NT2/D1 (cell line): Measurements from ENCODE around the gene NTRK3.

Source experiments
- DNase-seq: peaks from one replicate; pipeline ENCODE4 v3.0.0-alpha.2; 2011; ENCODE audit warnings: low read depth, low spot score
- H3K27me3 ChIP-seq: 2 replicates; pipeline ENCODE4 v1.6.0; 2011; ENCODE audit warnings: mild to moderate bottlenecking; ENCODE audit not compliant: insufficient read length, insufficient read depth
- H3K36me3 ChIP-seq: 2 replicates; pipeline ENCODE4 v1.6.1; 2011; ENCODE audit warnings: mild to moderate bottlenecking, low read length, mixed read lengths; ENCODE audit not compliant: insufficient read depth, insufficient read length
- H3K4me1 ChIP-seq: 2 replicates; pipeline ENCODE4 v1.5.1; 2011; ENCODE audit not compliant: insufficient read depth, insufficient read length
- H3K4me3 ChIP-seq: 2 replicates; pipeline ENCODE4 v1.5.1; 2011; ENCODE audit warnings: low read depth; ENCODE audit not compliant: insufficient read length
- H3K9ac ChIP-seq: 2 replicates; pipeline ENCODE4 v1.6.0; 2011; ENCODE audit warnings: low read depth; ENCODE audit not compliant: insufficient read length
- H3K9me3 ChIP-seq: 2 replicates; pipeline ENCODE4 v1.5.1; 2011; ENCODE audit warnings: mild to moderate bottlenecking, low read length; ENCODE audit not compliant: insufficient read depth
- SUZ12 ChIP-seq: IDR thresholded peaks from 2 replicates; pipeline ENCODE4 v1.6.1; 2011; ENCODE audit not compliant: insufficient read length, insufficient read depth; ENCODE audit errors: extremely low read depth
- YY1 ChIP-seq: IDR thresholded peaks from 2 replicates; pipeline ENCODE4 v1.6.1; 2011; ENCODE audit not compliant: insufficient read length, insufficient read depth
- ZNF274 ChIP-seq: IDR thresholded peaks from 2 replicates; pipeline ENCODE4 v1.6.1; 2011; ENCODE audit warnings: mild to moderate bottlenecking, low read depth, low read length

The NTRK3 gene

DNA sequence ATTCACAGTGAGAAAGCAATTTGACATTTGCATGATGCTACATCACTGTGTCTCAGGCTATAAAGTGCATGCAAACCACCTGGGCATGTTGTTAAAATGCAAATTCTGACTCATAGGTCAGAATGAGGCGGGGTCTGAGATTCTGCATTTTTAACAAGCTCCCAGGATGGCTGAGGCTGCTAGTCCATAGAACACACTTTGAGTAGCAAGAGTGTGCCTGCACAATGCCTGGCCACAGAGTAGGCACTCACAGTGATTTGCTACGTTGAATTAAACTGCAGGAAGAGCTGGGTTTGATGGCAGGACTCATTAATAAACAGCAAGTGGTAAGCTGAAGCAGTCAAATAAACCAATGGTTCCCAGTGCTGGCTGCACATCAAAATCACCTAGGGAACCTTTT lies 48.1 kb downstream of the NTRK3 start:
- H3K4me3 ChIP-seq: no peak overlapping the region
- no peaks in the 10 kb centered on the region for H3K4me1 ChIP-seq
- no peaks in the 10 kb centered on the region for H3K36me3 ChIP-seq
- H3K9me3 ChIP-seq: no peaks in the 10 kb centered on the region
- no peak overlapping the region for H3K9ac ChIP-seq
- no peaks in the 10 kb centered on the region for H3K27me3 ChIP-seq
- no peak for DNase-seq
- TF ChIP-seq SUZ12 (no peak), YY1 (no peak), ZNF274 (no peak)

DNA sequence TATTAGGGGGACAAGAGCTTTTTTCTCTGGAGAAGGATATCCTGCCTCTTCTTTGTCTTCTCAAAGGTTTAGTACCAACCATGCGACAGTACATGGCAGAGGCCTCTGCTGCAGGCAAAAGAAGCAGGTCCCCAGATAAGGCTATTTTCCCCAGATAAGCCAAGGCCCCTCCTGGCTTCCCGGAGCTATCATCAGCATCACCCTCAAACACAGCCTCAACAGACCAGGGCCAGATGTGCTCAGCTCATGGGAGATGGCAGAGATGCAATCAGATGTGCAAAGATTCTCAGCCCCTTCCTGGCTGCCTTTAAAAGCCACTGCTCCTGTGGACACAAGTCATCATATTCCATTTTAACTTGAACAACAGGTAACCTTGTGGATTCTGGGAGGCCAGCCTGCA lies 49.0 kb downstream of the NTRK3 start:
- Histone ChIP-seq H3K4me3 (no peak overlapping the region), H3K9ac (no peak overlapping the region), H3K4me1 (no peaks in the 10 kb centered on the region), H3K9me3 (no peaks in the 10 kb centered on the region), H3K27me3 (no peaks in the 10 kb centered on the region), H3K36me3 (no peaks in the 10 kb centered on the region)
- TF ChIP-seq SUZ12: no peak
- no peak for TF ChIP-seq YY1
- no peak for TF ChIP-seq ZNF274
- no peak for DNase-seq

DNA sequence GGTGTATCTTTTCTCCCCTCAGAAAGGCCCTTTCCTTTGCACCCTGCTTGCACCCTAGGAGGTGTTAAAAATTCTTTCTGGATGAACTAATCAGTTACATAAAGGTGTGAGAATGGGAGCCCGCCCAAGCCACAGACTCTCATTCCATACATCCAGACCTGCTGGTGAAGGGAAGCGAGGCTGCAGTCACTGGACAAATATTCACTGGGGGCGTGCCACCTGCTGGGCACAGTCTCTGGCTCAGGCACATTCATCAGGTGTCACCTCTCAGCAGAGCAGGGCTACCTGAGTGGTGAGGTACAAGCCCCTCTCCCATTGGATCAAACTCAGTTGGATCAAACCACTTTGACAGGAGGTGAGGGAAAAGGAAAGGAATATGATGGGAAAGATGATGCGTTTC lies 52.0 kb downstream of the NTRK3 start:
- no peak for TF ChIP-seq SUZ12
- no peak for TF ChIP-seq ZNF274
- no peak for TF ChIP-seq YY1

DNA sequence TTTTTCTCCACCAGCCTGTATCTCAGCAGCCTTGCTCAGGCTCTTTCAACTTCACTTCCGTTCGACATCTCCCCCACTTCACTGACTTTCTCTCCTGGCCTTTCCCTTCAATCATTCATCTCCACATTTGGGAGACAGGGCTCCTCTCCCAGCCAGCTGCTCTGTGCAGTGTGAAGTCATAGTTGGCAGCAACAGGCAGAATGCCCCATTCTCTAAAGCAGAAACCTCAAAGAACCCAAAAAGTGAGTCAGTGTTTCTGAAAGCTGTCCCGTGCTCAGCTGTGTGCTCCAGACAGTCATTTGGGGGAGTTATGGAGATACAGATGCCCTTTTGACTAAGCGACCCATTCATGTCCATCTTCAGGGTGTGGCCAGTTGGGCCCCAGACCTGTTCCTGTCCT lies 54.3 kb downstream of the NTRK3 start:
- DNase-seq: no peak
- Histone ChIP-seq H3K4me1 (no peaks in the 10 kb centered on the region), H3K27me3 (no peaks in the 10 kb centered on the region), H3K9me3 (no peaks in the 10 kb centered on the region), H3K36me3 (no peaks in the 10 kb centered on the region), H3K9ac (no peak overlapping the region), H3K4me3 (no peak overlapping the region)
- TF ChIP-seq SUZ12 (no peak), YY1 (no peak), ZNF274 (no peak)

More for the DNA sequence above, 52.0 kb downstream of the NTRK3 start:
- no peak for DNase-seq
- Histone ChIP-seq H3K4me3 (no peak overlapping the region), H3K36me3 (no peaks in the 10 kb centered on the region), H3K27me3 (no peaks in the 10 kb centered on the region), H3K4me1 (no peaks in the 10 kb centered on the region), H3K9ac (no peak overlapping the region), H3K9me3 (no peaks in the 10 kb centered on the region)

DNA sequence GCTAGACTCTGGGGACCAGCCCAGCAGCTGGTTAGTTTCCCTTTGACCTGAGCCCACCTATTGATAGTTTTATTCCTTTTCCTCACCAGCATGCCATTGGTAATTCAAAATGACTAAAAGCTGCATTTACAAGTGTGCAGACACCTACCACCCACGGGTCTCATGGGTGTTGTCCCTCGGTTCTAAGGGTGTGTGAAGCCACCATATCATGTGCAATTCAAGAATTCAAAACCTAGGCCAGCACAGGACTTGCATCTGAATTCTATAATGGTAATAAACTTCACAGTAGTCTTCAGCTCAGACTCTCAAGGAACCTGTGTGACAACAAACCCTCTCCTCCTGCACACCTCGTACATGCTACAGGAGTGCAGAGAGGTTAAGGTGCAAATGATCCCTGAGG lies 55.3 kb downstream of the NTRK3 start:
- no peak for TF ChIP-seq ZNF274
- TF ChIP-seq YY1: no peak
- TF ChIP-seq SUZ12: no peak
- H3K4me3 ChIP-seq: no peak overlapping the region
- no peak for DNase-seq
- no peaks in the 10 kb centered on the region for H3K36me3 ChIP-seq
- H3K9me3 ChIP-seq: no peaks in the 10 kb centered on the region
- no peaks in the 10 kb centered on the region for H3K27me3 ChIP-seq
- H3K9ac ChIP-seq: no peak overlapping the region
- no peaks in the 10 kb centered on the region for H3K4me1 ChIP-seq

DNA sequence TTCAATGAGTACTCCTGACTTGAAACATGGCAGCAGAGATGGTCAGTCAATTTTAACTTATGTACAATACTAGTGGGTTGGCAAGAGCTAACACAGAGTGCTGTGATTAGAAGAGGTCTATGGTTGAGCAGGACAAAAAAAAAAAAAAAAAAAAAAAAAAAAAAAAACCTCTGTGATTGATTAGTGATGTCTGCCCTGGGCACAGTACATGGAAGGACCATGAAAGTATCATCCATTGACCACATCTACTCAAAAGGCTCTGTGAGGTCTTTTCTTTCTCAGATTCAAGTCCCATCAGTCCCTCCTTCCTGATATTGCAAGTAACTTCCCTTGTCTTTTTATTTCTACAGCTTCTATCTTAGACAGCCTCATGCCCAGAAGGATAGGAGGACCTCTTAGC lies 59.6 kb downstream of the NTRK3 start:
- Histone ChIP-seq H3K4me1 (no peaks in the 10 kb centered on the region), H3K4me3 (no peak overlapping the region), H3K9me3 (no peaks in the 10 kb centered on the region), H3K9ac (no peak overlapping the region), H3K27me3 (no peaks in the 10 kb centered on the region), H3K36me3 (no peaks in the 10 kb centered on the region)
- TF ChIP-seq YY1 (no peak), ZNF274 (no peak), SUZ12 (no peak)
- DNase-seq: no peak

DNA sequence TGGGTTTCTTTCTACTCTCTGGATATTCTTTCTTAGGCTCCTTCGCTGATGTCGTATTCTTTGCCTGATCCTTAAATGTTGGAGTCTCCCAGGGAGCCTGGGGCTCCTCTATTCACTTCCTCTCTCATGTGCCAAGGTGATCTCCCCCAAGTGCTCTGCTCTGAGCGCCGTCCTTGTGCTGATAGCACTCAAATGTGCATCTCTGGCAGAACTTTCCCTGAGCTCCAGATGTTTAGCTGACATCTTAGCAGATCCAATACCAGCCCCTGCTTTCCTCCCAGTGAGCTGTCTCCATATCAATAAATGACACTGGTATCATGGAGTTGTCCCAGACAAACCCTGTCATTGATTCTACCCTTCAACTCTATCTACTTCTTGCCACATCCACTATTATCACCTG lies 62.4 kb downstream of the NTRK3 start:
- H3K9me3 ChIP-seq: no peaks in the 10 kb centered on the region
- no peak for DNase-seq
- no peaks in the 10 kb centered on the region for H3K36me3 ChIP-seq
- H3K4me1 ChIP-seq: no peaks in the 10 kb centered on the region
- TF ChIP-seq SUZ12 (no peak), ZNF274 (no peak), YY1 (no peak)
- H3K27me3 ChIP-seq: no peaks in the 10 kb centered on the region
- H3K9ac ChIP-seq: no peak overlapping the region
- no peak overlapping the region for H3K4me3 ChIP-seq

DNA sequence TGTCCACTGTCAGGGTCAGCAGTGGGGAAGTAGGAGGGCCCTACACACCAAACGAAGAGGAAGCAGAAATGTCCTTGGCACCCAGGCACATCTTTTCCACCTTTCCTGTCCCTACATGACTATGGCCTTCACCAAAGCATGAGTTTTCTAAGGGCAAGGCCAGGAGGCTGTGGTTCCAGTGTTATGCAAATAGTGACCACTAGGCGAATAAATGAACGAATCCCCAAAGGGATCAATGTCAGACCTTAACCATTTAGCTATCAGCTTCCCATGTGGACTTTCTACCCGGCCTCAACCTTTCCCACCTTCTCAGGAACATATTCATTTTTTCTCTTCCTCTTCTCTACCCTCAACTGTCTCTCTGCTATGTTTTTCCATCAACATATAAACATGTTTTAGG lies 63.1 kb downstream of the NTRK3 start:
- no peaks in the 10 kb centered on the region for H3K9me3 ChIP-seq
- no peaks in the 10 kb centered on the region for H3K27me3 ChIP-seq
- peak; percentile 13 for DNase-seq
- TF ChIP-seq SUZ12: no peak
- no peak for TF ChIP-seq ZNF274
- TF ChIP-seq YY1: no peak
- H3K36me3 ChIP-seq: no peaks in the 10 kb centered on the region
- H3K4me1 ChIP-seq: no peaks in the 10 kb centered on the region
- H3K4me3 ChIP-seq: no peak overlapping the region
- no peak overlapping the region for H3K9ac ChIP-seq
